Stimulated activated CD4-positive, alpha-beta T cell treated with anti-CD3 and anti-CD28 coated beads, TNF-alpha, amount 100 ng/mL, for 24 hours (primary cell): ENCODE data around the gene TMEM131.
"Not testable (repeated sequence)": the region's sequence is repeated elsewhere in the genome, so short reads cannot be mapped to it uniquely, and the experiment has no call there.

ENCODE experiments used
- DNase-seq, 3 experiments: peaks; one replicate each; pipeline ENCODE4 v3.0.0-alpha.2; 2020; ENCODE audit warnings: low read depth in 3 of 3

Gene TMEM131

GRCh38 chr2:97995734-97996624, at the start of gene TMEM131:
TSS of gene TMEM131 (minus strand) at chr2:97995948. CDS start at chr2:97995662, 286 bp downstream.
- DNase-seq, result peak; percentile 93 to 96 (median 93)

GRCh38 chr2:98044730-98045129, 49.0 kb upstream of the TMEM131 start:
- DNase-seq, result not testable (repeated sequence)

GRCh38 chr2:98043101-98043500, 47.4 kb upstream of the TMEM131 start:
- no peak for DNase-seq

GRCh38 chr2:98040331-98040939, 44.7 kb upstream of the TMEM131 start:
- no peak for DNase-seq

GRCh38 chr2:98039085-98039756, 43.5 kb upstream of the TMEM131 start:
- DNase-seq, result no peak

GRCh38 chr2:98037666-98038336, 42.1 kb upstream of the TMEM131 start:
- DNase-seq, result no peak

- DNase-seq, result no peak
Observed at GRCh38 chr2:98037206-98037605, 41.5 kb upstream of the TMEM131 start.

- no peak for DNase-seq
Observed at GRCh38 chr2:98036349-98037000, 40.7 kb upstream of the TMEM131 start.

- DNase-seq, result no peak
Observed at GRCh38 chr2:98034745-98035144, 39.0 kb upstream of the TMEM131 start.

- DNase-seq, result no peak
Observed at GRCh38 chr2:98032086-98032485, 36.3 kb upstream of the TMEM131 start.

- no peak for DNase-seq
Observed at GRCh38 chr2:98029718-98030222, 34.0 kb upstream of the TMEM131 start.

GRCh38 chr2:98028931-98029717, 33.4 kb upstream of the TMEM131 start:
- no peak for DNase-seq

GRCh38 chr2:98028101-98028561, 32.4 kb upstream of the TMEM131 start:
- no peak for DNase-seq

GRCh38 chr2:98027538-98027937, 31.8 kb upstream of the TMEM131 start:
- no peak for DNase-seq

- no peak for DNase-seq
Observed at GRCh38 chr2:98026927-98027522, 31.3 kb upstream of the TMEM131 start.

- no peak for DNase-seq
Observed at GRCh38 chr2:98026292-98026691, 30.5 kb upstream of the TMEM131 start.

- DNase-seq, result no peak
Observed at GRCh38 chr2:98025481-98026037, 29.8 kb upstream of the TMEM131 start.

GRCh38 chr2:98022067-98022466, 26.3 kb upstream of the TMEM131 start:
- DNase-seq, result not testable (repeated sequence)

- DNase-seq, result no peak
Observed at GRCh38 chr2:98020992-98021713, 25.4 kb upstream of the TMEM131 start.
